C4-2B (cell line): ENCODE results near the gene GALNT2.

Experiments used
- H3K27ac ChIP-seq: fragments of 450-650 bp; 2 replicates; pipeline ENCODE4 v1.5.1; 2017
- CTCF ChIP-seq: fragments of 450-650 bp; conservative IDR thresholded peaks from 2 replicates; pipeline ENCODE4 v1.5.1; 2017; ENCODE audit warnings: mild to moderate bottlenecking
- ZFX ChIP-seq: fragments of 450-650 bp; IDR thresholded peaks from 2 replicates; pipeline ENCODE4 v1.6.1; 2017

Gene GALNT2

GRCh38 chr1:230044729-230045128 lies 22.3 kb upstream of the GALNT2 start:
- TF ChIP-seq CTCF (no peak), ZFX (no peak)
- H3K27ac ChIP-seq = no peak overlapping the region

GRCh38 chr1:230047114-230047865 lies 19.7 kb upstream of the GALNT2 start:
- TF ChIP-seq ZFX = no peak
- TF ChIP-seq CTCF = no peak
- H3K27ac ChIP-seq = peak overlapping the region; percentile 7; the same call in 1 of the 2 replicates

- no peak overlapping the region for H3K27ac ChIP-seq
- no peak for TF ChIP-seq CTCF
- no peak for TF ChIP-seq ZFX
These were observed 18.7 kb upstream of the GALNT2 start for GRCh38 chr1:230048322-230048721.

GRCh38 chr1:230048922-230049321 lies 18.1 kb upstream of the GALNT2 start:
- TF ChIP-seq ZFX = no peak
- no peak for TF ChIP-seq CTCF
- no peak overlapping the region for H3K27ac ChIP-seq

GRCh38 chr1:230049731-230050130 lies 17.3 kb upstream of the GALNT2 start:
- H3K27ac ChIP-seq = no peak overlapping the region
- no peak for TF ChIP-seq CTCF
- no peak for TF ChIP-seq ZFX

- no peak for TF ChIP-seq CTCF
- TF ChIP-seq ZFX = no peak
- H3K27ac ChIP-seq = no peak overlapping the region
These were observed 15.9 kb upstream of the GALNT2 start for GRCh38 chr1:230050973-230051735.

- TF ChIP-seq CTCF (no peak), ZFX (no peak)
- H3K27ac ChIP-seq = no peak overlapping the region
These were observed 15.0 kb upstream of the GALNT2 start for GRCh38 chr1:230052018-230052417.
